HG03432 (cell line): Measurements from ENCODE around the gene SNX4.

Experiments
- ATAC-seq: cut with Tn5 transposase; IDR thresholded peaks from one replicate; pipeline ENCODE4 v1.9.1; 2021; ENCODE audit warnings: mild to moderate bottlenecking, moderate library complexity; ENCODE audit not compliant: unreplicated experiment

SNX4 gene

GRCh38 chr3:125470671-125471070 lies 49.3 kb downstream of the SNX4 start:
- ATAC-seq = no peak

- no peak for ATAC-seq
These were observed 57.2 kb downstream of the SNX4 start for GRCh38 chr3:125462722-125463299.

GRCh38 chr3:125461896-125462295 lies 58.1 kb downstream of the SNX4 start:
- ATAC-seq = no peak

GRCh38 chr3:125460233-125460632 lies 59.8 kb downstream of the SNX4 start:
- ATAC-seq = no peak

GRCh38 chr3:125443923-125444322 lies 76.1 kb downstream of the SNX4 start:
- ATAC-seq = no peak

GRCh38 chr3:125442506-125442905 lies 77.5 kb downstream of the SNX4 start:
- ATAC-seq = no peak

DNA sequence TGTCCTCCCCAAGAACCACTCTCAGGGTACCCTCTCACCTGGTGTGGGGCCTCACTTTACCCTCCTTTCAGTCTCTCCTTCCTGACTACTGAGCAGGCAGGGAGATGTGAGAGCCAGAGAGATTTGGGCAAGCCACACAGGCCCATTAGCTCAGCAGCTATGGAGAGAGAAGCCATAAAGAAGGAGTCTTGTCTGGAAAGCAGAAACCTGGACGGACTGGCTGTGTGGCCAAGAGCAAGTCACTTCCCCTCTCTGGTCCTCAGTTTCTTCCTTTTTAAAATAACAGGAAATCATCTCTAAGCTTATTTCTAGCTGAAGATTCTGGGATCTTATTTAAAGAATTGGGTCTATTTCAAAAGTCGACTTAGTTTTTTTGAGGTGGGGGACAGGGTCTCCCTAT lies 79.0 kb downstream of the SNX4 start:
- ATAC-seq = no peak

GRCh38 chr3:125440559-125440955 lies 79.4 kb downstream of the SNX4 start:
- no peak for ATAC-seq

DNA sequence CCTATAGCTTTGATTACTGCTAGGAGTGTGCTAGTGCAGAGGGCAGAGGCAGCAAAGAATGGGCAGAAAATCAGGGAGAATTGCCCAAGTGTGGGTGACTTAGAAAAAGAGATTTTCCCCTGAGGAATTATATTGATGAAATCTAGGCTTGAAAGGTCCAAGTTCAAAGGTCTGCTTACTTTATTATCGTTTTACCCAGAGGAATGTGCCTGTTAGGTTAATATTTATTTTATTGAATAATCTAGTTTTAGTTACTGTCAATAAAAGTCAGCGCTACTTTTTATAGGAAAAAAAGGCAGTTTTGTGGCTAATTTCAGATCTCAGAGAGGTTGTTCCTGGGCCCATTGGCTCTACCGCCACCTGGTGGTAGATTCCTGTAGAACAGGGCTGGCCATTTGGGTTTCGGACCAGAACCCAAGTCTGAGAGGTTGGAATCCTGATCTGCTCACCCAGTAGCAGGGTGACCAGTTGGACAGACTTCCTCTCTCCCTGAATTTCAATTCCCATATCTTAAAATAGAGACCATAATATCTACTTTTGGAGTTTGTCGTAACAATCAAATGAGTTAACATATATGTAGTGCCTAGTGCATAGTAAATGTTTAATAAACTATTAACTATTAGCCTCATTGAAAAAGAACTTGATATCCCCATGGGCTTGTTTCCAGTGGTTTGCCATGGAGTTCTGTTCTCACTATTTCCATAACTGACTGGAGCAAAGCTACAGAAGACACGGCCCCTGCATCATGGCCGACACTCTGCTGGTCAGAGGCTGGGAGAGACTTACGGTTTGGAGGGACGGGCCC lies 82.2 kb downstream of the SNX4 start:
- ATAC-seq = no peak

- no peak for ATAC-seq
These were observed 83.1 kb downstream of the SNX4 start for GRCh38 chr3:125436921-125437320.

GRCh38 chr3:125435231-125435630 lies 84.8 kb downstream of the SNX4 start:
- no peak for ATAC-seq

DNA sequence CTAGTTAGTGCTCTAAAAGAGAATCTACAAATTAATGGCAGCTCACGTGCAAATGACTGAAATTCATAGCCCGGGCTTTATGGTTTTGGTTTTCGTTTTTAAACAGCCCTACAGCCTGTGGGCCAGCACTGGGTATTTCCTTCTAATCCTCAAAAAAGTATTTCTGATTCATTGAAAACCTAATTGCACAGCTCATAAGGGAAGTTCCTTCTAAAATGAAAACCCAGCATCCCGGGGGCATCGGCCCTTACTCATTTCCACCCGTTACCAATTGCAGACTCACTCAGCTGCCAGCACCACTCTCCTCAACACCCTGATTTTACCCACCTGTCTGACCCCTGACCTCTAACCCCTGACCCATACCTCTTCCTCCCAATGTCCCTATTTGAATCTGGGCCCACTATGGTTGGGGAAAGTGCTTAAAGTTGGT lies 85.4 kb downstream of the SNX4 start:
- ATAC-seq = no peak

DNA sequence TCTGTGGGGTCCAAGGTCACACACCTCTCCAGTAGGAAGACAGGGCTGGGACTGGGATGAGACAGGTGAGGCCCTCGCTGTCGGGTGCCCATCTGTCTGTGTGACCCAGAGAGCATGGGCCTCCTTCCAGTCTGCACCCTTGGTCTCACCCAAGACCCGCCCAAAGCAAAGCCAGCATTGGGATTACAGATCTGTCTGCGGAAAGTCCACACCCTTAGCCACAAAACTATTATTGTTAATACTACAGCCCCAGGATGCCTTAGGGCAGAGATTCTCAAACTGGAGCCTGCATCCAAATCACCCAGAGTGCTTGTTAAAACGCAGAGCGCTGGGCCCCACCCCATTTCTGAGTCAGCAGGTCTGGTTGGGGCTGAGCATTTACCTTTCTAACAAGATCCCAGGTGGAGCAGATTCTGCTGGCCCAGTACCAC lies 86.4 kb downstream of the SNX4 start:
- ATAC-seq = no peak

GRCh38 chr3:125433091-125433534 lies 86.9 kb downstream of the SNX4 start:
- no peak for ATAC-seq

GRCh38 chr3:125431912-125432790 lies 87.9 kb downstream of the SNX4 start:
- no peak for ATAC-seq

DNA sequence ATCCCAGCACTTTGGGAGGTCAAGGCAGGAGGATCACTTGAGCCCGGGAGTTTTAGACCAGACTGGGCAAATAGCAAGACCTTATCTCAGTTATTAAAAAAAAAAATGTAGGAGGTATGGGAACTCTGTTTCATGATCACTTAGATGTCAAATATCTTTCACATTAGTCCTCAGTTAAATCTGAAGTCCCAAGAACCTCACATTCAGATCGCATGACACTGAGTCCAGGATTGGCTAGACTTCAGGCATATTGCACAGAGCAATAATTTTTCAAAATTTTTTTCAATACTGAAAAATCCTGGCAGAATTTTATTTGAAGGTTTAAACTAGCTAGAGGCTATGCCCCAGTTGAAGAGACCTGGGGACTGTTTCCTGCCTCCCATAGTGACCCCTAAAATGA lies 88.6 kb downstream of the SNX4 start:
- no peak for ATAC-seq

- ATAC-seq = no peak
These were observed 91.7 kb downstream of the SNX4 start for GRCh38 chr3:125428216-125428830.

DNA sequence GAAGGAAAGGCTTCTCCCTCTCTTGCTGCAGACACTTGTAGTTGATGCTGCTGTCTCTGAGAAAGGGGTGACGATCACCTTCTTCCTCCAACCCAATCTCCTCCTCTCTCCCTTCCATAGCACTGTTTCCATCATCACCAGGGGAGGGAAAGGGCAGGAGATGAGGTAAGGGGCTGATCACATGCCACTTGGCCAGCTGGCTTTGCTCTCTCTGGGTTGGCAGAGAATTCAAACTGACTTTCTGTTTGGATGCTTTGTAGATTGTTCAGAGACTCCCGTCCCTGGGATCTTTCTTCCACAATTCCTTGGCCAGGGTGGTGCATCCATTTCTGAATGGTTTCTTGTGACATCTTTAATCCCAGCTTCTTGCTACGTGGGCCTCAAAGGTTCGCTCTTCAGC lies 101.7 kb downstream of the SNX4 start:
- no peak for ATAC-seq

GRCh38 chr3:125416235-125416634 lies 103.8 kb downstream of the SNX4 start:
- ATAC-seq = no peak

GRCh38 chr3:125414669-125415068 lies 105.3 kb downstream of the SNX4 start:
- ATAC-seq = no peak

DNA sequence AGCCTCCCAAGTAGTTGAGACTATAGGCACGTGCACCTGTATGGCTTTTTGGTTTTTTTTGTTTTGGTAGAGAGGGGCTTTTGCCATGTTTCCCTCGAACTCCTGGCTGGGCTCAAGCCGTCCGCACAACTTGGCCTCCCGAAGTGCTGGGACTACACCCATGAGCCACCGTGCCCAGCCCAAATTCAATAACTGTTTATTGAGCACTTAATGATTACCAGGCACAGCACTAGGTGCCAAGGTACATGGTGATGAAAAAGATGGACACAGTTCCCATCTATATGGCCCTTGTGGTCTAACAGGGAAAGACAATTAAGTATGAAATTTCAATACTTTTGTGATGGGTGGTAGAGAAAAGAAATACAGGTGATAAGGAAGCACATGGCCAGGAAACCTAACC lies 109.1 kb downstream of the SNX4 start:
- ATAC-seq = no peak
